Epithelial cell of proximal tubule (primary cell): ENCODE data around the gene EIF2S2. TPM values are rescaled to one million over a fixed set of nuclear protein-coding genes. Genes with fewer than 3 reads are reported as not detected.

Source experiments
- DNase-seq: peaks from one replicate; pipeline ENCODE4 v3.0.0-alpha.2; 2011; ENCODE audit warnings: low read depth
- H3K4me3 ChIP-seq: 2 replicates; pipeline ENCODE4 v1.5.1; 2011; ENCODE audit warnings: low read depth, mild to moderate bottlenecking, low read length
- CTCF ChIP-seq: conservative IDR thresholded peaks from 2 replicates; pipeline ENCODE4 v1.5.1; 2012; ENCODE audit warnings: low read depth, mild to moderate bottlenecking, low read length
- total RNA-seq: library from RNA; depleted of rRNA; stranded (reverse); fragments of >200 nt; gene quantifications from 2 replicates; pipeline ENCODE4 v1.2.3, GENCODE V29; 2015

EIF2S2 gene
- total RNA-seq, 1 donor from 2014 or later: 103 TPM

- DNase-seq: no peak
- no peak for TF ChIP-seq CTCF
- H3K4me3 ChIP-seq: no peak overlapping the region
Measured at GRCh38 chr20:34127792-34128191, 15.7 kb upstream of the EIF2S2 start.

GRCh38 chr20:34124469-34125249 is 12.6 kb upstream of the EIF2S2 start:
- H3K4me3 ChIP-seq: no peak overlapping the region
- TF ChIP-seq CTCF: no peak
- DNase-seq: no peak

- DNase-seq: no peak
- TF ChIP-seq CTCF: no peak
- no peak overlapping the region for H3K4me3 ChIP-seq
Measured at GRCh38 chr20:34123309-34123708, 11.3 kb upstream of the EIF2S2 start.

- TF ChIP-seq CTCF: no peak
- no peak for DNase-seq
- no peak overlapping the region for H3K4me3 ChIP-seq
Measured at GRCh38 chr20:34122274-34122980, 10.4 kb upstream of the EIF2S2 start.

GRCh38 chr20:34120213-34120612 is 8.2 kb upstream of the EIF2S2 start:
- TF ChIP-seq CTCF: no peak
- H3K4me3 ChIP-seq: no peak overlapping the region
- DNase-seq: no peak

- H3K4me3 ChIP-seq: no peak overlapping the region
- TF ChIP-seq CTCF: no peak
- no peak for DNase-seq
Measured at GRCh38 chr20:34115232-34115631, 3.2 kb upstream of the EIF2S2 start.

GRCh38 chr20:34114809-34115208 is 2.8 kb upstream of the EIF2S2 start:
- no peak for DNase-seq
- TF ChIP-seq CTCF: no peak
- H3K4me3 ChIP-seq: no peak overlapping the region
